Ishikawa (cell line): Measurements from ENCODE around the gene NFXL1.

ENCODE experiments used
- TAF1 ChIP-seq: IDR thresholded peaks from 2 replicates; pipeline ENCODE4 v1.6.1; 2012; ENCODE audit warnings: low read depth, mild to moderate bottlenecking
- TCF12 ChIP-seq: IDR thresholded peaks from 2 replicates; pipeline ENCODE4 v1.6.1; 2012; ENCODE audit warnings: low read depth
- TF ChIP-seq, protein P1 (sequence below): IDR thresholded peaks from 2 replicates; pipeline ENCODE4 v1.6.1; 2012

DNA sequence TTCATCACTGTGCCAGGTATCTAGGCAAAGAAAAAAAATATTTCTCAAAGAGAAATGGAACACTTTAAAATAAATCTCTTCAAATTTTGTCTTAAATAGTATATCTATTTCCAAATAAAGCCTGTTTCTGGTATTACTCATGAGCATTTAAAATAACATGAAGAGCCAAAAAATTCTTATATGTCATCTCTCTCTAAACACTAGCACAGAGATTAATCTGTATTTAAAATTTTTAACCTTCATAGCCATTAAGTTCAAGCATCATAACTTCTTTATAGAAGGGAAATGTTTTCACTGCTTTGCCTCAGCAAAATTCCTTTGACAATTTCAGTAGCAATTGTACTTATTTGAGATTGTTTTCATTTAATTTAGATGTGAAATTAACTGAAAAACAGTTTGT is 71.4 kb downstream of the NFXL1 start:
- TF ChIP-seq, protein P1, sequence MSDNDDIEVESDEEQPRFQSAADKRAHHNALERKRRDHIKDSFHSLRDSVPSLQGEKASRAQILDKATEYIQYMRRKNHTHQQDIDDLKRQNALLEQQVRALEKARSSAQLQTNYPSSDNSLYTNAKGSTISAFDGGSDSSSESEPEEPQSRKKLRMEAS, result no peak
- TF ChIP-seq TAF1, result no peak
- TF ChIP-seq TCF12, result no peak
